Heart right ventricle (tissue), 16 donors: ENCODE data around the gene KCNMA1. TPM values are rescaled to one million over a fixed set of nuclear protein-coding genes. Genes with fewer than 3 reads are reported as not detected.

Experiments used
- ATAC-seq, 8 donors: fragments of 200-7000 bp; cut with Tn5 transposase; one replicate each; pipeline ENCODE4 v1.9.1; 2020; ENCODE audit warnings: mild to moderate bottlenecking in 8 of 8, moderate library complexity in 8 of 8, moderate number of reproducible peaks in 1 of 8
- DNase-seq, 2 donors: peaks; one replicate each; pipeline ENCODE4 v3.0.0-alpha.2; 2020
- H3K27ac ChIP-seq, 10 donors: fragments of 200-600 bp; sonication (generic) in 2 of 10; one replicate each; pipeline versions ENCODE4 v1.5.0 to v1.8.0; 2020 to 2022; ENCODE audit warnings: mild to moderate bottlenecking in 3 of 10
- H3K27me3 ChIP-seq, 7 donors: fragments of 200-600 bp; one replicate each; pipeline ENCODE4 v1.8.0; 2021 to 2022; ENCODE audit warnings: mild to moderate bottlenecking in 2 of 7
- H3K36me3 ChIP-seq, 9 donors: fragments of 200-600 bp; sonication (generic) in 1 of 9; one replicate each; pipeline versions ENCODE4 v1.5.0 to v1.8.0; 2020 to 2022; ENCODE audit warnings: mild to moderate bottlenecking in 2 of 9
- H3K4me1 ChIP-seq, 9 donors: fragments of 200-600 bp; sonication (generic) in 1 of 9; one replicate each; pipeline versions ENCODE4 v1.5.0 to v1.8.0; 2020 to 2022; ENCODE audit warnings: mild to moderate bottlenecking in 4 of 9
- H3K4me3 ChIP-seq, 10 donors: fragments of 200-600 bp; sonication (generic) in 2 of 10; one replicate each; pipeline versions ENCODE4 v1.5.0 to v1.8.0; 2020 to 2022; ENCODE audit warnings: mild to moderate bottlenecking in 7 of 10, moderate library complexity in 2 of 10
- H3K9me3 ChIP-seq, 11 donors: fragments of 200-600 bp in 10 of 11; sonication (generic) in 2 of 11; one replicate each; pipeline versions ENCODE4 v1.5.0 to v1.8.0; 2013 to 2022; ENCODE audit warnings: mild to moderate bottlenecking in 2 of 11, control low read depth in 1 of 11, moderate library complexity in 1 of 11
- CTCF ChIP-seq, 9 donors: fragments of 200-600 bp; sonication (generic) in 2 of 9; IDR thresholded peaks; one replicate each; pipeline versions ENCODE4 v1.5.0 to v1.8.0; 2021 to 2022; ENCODE audit warnings: antibody characterized with exemption in 9 of 9, mild to moderate bottlenecking in 5 of 9, moderate library complexity in 1 of 9
- WGBS, 2 donors: extraction: QIAGEN DNeasy Blood & Tissue Kit; methylation state at CpG; one replicate each; pipeline ENCODE4 v1.1.7; 2013; ENCODE audit warnings: inconsistent platforms in 1 of 2; 5-methylcytosine and 5-hydroxymethylcytosine counted together
- intact Hi-C, 10 donors: fragments of 100-400 bp; cut with DNase I; formaldehyde crosslinking; loops; one replicate each; pipeline versions ENCODE4 v1.11.1 to v1.14.2; 2022
- polyA plus RNA-seq, 2 donors: library from polyadenylated mRNA; stranded (reverse); fragments of 200-250 nt; gene quantifications; one replicate each; pipeline ENCODE4 v1.2.3, GENCODE V29; 2013
- total RNA-seq, 10 donors: library from RNA; stranded (reverse); fragmentation: NEBNext Ultra II Directional in 3 of 10; extraction: Animal tissue kit (Norgen Biotek cat#: 25700) in 3 of 10; gene quantifications; one replicate each; pipeline versions ENCODE4 v1.2.1 to v1.2.4, GENCODE V29; 2021 to 2023
- donor health status: Arrhythmogenic right ventricular cardiomyopathy.
- donor health status: ischemic (EF 13 %, LVEDD 7.1; RV severe dilation, severe dysfunction).
- donor health status: healthy with polysubstance abuse.
- donor health status: DM: no; HTN: yes; CAD: no.
- donor health status: DM: no; HTN: no; CAD: no.
- donor health status: ischemic (EF 25% LVEDD 6.9; RV normal size, moderate dysfunction).
- donor health status: ischemic (EF 25% LVEDD 5.7; RV mildly dilated, moderate dysfunction).
- donor health status: healthy.
- donor health status: DM: yes; HTN: yes; CAD: no.
- donor health status: Ischemic cardiomyopathy.
- donor health status: ischemic (EF 35%, LVEDD 5.7; RV mildly dilated, moderate dysfunction).
- donor health status: nonischemic (EF 11% LVEDD 7.7; RV severe dilation, severe dysfunction).
- donor health status: DM: yes; HTN: yes; CAD: no.
- donor health status: PGD.
- donor health status: ischemic (EF 29% LVEDD 5.4; RV normal size, mild dysfunction).
- donor health status: nonischemic (EF 23%, LVEDD 6.1; RV moderate dilation, normal function).

The KCNMA1 gene
- total and polyA plus RNA-seq, 12 donors = 0.59 to 5.3 (median 1.6) TPM

- Histone ChIP-seq H3K4me1 (peaks cover 0 to 4% (median 0%) of the 10 kb centered on the region in 9 donors), H3K27ac (no peak overlapping the region), H3K36me3 (no peaks in the 10 kb centered on the region), H3K9me3 (no peaks in the 10 kb centered on the region), H3K27me3 (peaks cover 0 to 8% (median 4%) of the 10 kb centered on the region in 7 donors), H3K4me3 (no peak overlapping the region)
- no peak for TF ChIP-seq CTCF (IDR thresholded peaks at IDR 0.05)
- 87 to 92% methylated on average over 5 of the region's 5 CpGs for WGBS, 2 donors
- DNase-seq = no peak
- intact Hi-C loops = no loop called here
- no peak for ATAC-seq
These were observed 218.6 kb downstream of the KCNMA1 start for GRCh38 chr10:77419056-77419455.

- Histone ChIP-seq H3K36me3 (no peaks in the 10 kb centered on the region), H3K27ac (peak overlapping the region in 4 of 10 donors; percentile 13 to 56 (median 24)), H3K4me1 (peaks cover 0 to 3% (median 0%) of the 10 kb centered on the region in 9 donors), H3K27me3 (peaks cover 0 to 11% (median 4%) of the 10 kb centered on the region in 7 donors), H3K9me3 (no peaks in the 10 kb centered on the region), H3K4me3 (no peak overlapping the region)
- TF ChIP-seq CTCF (IDR thresholded peaks at IDR 0.05) = no peak
- WGBS, 2 donors = 71 to 72% methylated on average over 11 of the region's 11 CpGs
- intact Hi-C loops = no loop called here
- ATAC-seq = peak in 6 of 8 donors; percentile 33 to 75 (median 55)
- no peak for DNase-seq
These were observed 219.6 kb downstream of the KCNMA1 start for GRCh38 chr10:77417806-77418640.

DNA sequence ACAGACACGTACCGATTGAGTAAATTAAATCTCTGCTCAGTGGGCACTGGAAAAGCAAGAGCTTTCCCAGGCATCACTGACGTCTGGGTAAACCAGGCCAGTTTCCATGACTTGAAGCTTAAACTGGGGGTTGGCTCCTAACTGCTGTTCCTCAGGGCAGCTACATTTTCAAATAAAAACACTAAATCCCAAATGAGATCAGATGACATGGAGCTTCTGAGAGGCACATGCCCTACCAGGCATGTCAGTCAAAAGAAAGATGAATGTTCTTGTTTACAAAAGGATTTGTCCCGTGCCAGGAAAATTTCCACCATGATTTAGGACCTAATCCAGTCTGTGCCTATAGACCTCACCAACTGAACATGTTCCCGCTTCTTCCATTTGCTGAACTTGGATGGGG, 220.2 kb downstream of the KCNMA1 start:
- WGBS, 2 donors = 78 to 81% methylated on average over 5 of the region's 5 CpGs
- Histone ChIP-seq H3K27me3 (peaks cover 0 to 13% (median 4%) of the 10 kb centered on the region in 7 donors), H3K9me3 (no peaks in the 10 kb centered on the region), H3K27ac (peak overlapping the region in 3 of 10 donors; percentile 16 to 56 (median 31)), H3K4me1 (peaks cover 0 to 2% (median 0%) of the 10 kb centered on the region in 9 donors), H3K4me3 (no peak overlapping the region), H3K36me3 (no peaks in the 10 kb centered on the region)
- no peak for ATAC-seq
- no peak for TF ChIP-seq CTCF (IDR thresholded peaks at IDR 0.05)
- DNase-seq = no peak
- intact Hi-C loops = no loop called here

DNA sequence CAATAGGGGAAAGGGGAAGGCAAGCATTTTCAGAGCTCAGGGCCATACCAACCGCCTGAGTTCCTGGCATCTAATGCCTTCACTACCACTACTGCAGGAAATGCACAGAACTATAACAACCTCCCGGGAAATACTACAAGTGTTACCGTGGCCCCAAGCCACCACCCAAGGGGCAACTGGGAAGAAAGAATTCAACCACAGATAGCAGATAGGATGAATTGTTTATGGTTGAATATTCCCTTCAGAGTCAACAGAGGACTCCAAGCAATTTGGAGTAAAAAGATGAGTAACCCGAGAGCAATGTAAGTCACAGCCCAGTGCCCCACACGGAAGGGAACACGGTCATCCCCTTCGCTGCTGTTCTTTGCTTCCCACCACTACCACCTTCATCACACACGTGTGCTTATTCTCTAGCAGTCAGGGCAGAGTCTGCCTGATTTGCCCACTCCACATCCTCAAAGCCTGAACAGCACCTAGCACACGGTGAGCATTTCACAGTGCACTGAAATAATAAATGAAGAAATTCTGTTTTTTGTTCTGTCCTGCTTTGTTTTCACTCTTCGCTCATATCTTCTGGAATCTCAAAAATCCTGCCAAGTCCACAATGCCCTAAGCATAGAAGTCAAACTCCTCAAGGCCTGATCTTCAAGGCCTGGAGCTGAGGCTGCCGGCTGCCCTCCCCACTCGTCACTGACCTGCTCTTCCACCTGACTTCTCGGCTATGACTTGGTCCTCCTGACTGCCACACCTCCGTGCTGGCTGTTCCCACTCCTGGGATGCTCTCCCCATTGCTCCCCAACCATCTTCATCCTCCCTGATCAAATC, 221.1 kb downstream of the KCNMA1 start:
- 85 to 89% methylated on average over 14 of the region's 14 CpGs for WGBS, 2 donors
- Histone ChIP-seq H3K27me3 (peaks cover 0 to 22% (median 10%) of the 10 kb centered on the region in 7 donors), H3K4me1 (peaks cover 0 to 2% (median 0%) of the 10 kb centered on the region in 9 donors), H3K9me3 (no peaks in the 10 kb centered on the region), H3K27ac (no peak overlapping the region), H3K36me3 (no peaks in the 10 kb centered on the region), H3K4me3 (no peak overlapping the region)
- no peak for ATAC-seq
- intact Hi-C loops = no loop called here
- DNase-seq = no peak
- TF ChIP-seq CTCF (IDR thresholded peaks at IDR 0.05) = no peak
